NCI-H2196 treated with DMSO at 0.1 percent for 48 hours (cell line): Measurements from ENCODE around the gene C10orf143.
"Not testable (repeated sequence)": the region's sequence is repeated elsewhere in the genome, so short reads cannot be mapped to it uniquely, and the experiment has no call there.

ENCODE experiments used
- DNase-seq: peaks from one replicate; lab custom pipeline; 2025; ENCODE audit not compliant: unreplicated experiment; lab: John Stamatoyannopoulos, UW

The C10orf143 gene

GRCh38 chr10:130110246-130111112, at the start of gene C10orf143:
Gene C10orf143, minus strand, starts transcription at chr10:130110830. Its CDS starts 58 bp downstream, at chr10:130110772.
- DNase-seq: peak; percentile 72

- DNase-seq: no peak
These were observed 48.7 kb upstream of the C10orf143 start for GRCh38 chr10:130159192-130159794.

GRCh38 chr10:130146042-130146441, 35.4 kb upstream of the C10orf143 start:
- DNase-seq: no peak

- no peak for DNase-seq
These were observed 31.2 kb upstream of the C10orf143 start for GRCh38 chr10:130141878-130142277.

- no peak for DNase-seq
These were observed 30.8 kb upstream of the C10orf143 start for GRCh38 chr10:130141460-130141859.

GRCh38 chr10:130141038-130141437, 30.4 kb upstream of the C10orf143 start:
- DNase-seq: no peak

GRCh38 chr10:130140425-130140824, 29.8 kb upstream of the C10orf143 start:
- DNase-seq: no peak

GRCh38 chr10:130138479-130138866, 27.8 kb upstream of the C10orf143 start:
- peak; percentile 59 for DNase-seq

GRCh38 chr10:130137659-130138478, 27.2 kb upstream of the C10orf143 start:
- DNase-seq: no peak

- no peak for DNase-seq
These were observed 26.4 kb upstream of the C10orf143 start for GRCh38 chr10:130137090-130137448.

GRCh38 chr10:130136226-130137089, 25.8 kb upstream of the C10orf143 start, which contains the start of gene GLRX3:
Gene GLRX3, plus strand, starts transcription at chr10:130136391. Its CDS starts 30 bp downstream, at chr10:130136421.
- peak; percentile 51 for DNase-seq

- no peak for DNase-seq
These were observed 25.1 kb upstream of the C10orf143 start for GRCh38 chr10:130135676-130136225.

GRCh38 chr10:130128922-130129321, 18.3 kb upstream of the C10orf143 start:
- no peak for DNase-seq

- no peak for DNase-seq
These were observed 17.6 kb upstream of the C10orf143 start for GRCh38 chr10:130128062-130128781.

- DNase-seq: peak; percentile 28
These were observed 16.9 kb upstream of the C10orf143 start for GRCh38 chr10:130127364-130128061.

GRCh38 chr10:130121486-130122079, 11.0 kb upstream of the C10orf143 start:
- no peak for DNase-seq

GRCh38 chr10:130117535-130117934, 6.9 kb upstream of the C10orf143 start:
- not testable (repeated sequence) for DNase-seq

- DNase-seq: not testable (repeated sequence)
These were observed 6.3 kb upstream of the C10orf143 start for GRCh38 chr10:130116942-130117341.
